NT2/D1 (cell line): ENCODE measurements around the gene VTI1B.
"Not testable (repeated sequence)": the region's sequence is repeated elsewhere in the genome, so short reads cannot be mapped to it uniquely, and the experiment has no call there.

Experiments used
- DNase-seq: peaks from one replicate; pipeline ENCODE4 v3.0.0-alpha.2; 2011; ENCODE audit warnings: low read depth, low spot score
- H3K27me3 ChIP-seq: 2 replicates; pipeline ENCODE4 v1.6.0; 2011; ENCODE audit warnings: mild to moderate bottlenecking; ENCODE audit not compliant: insufficient read length, insufficient read depth
- H3K36me3 ChIP-seq: 2 replicates; pipeline ENCODE4 v1.6.1; 2011; ENCODE audit warnings: mild to moderate bottlenecking, low read length, mixed read lengths; ENCODE audit not compliant: insufficient read depth, insufficient read length
- H3K4me1 ChIP-seq: 2 replicates; pipeline ENCODE4 v1.5.1; 2011; ENCODE audit not compliant: insufficient read depth, insufficient read length
- H3K4me3 ChIP-seq: 2 replicates; pipeline ENCODE4 v1.5.1; 2011; ENCODE audit warnings: low read depth; ENCODE audit not compliant: insufficient read length
- H3K9ac ChIP-seq: 2 replicates; pipeline ENCODE4 v1.6.0; 2011; ENCODE audit warnings: low read depth; ENCODE audit not compliant: insufficient read length
- H3K9me3 ChIP-seq: 2 replicates; pipeline ENCODE4 v1.5.1; 2011; ENCODE audit warnings: mild to moderate bottlenecking, low read length; ENCODE audit not compliant: insufficient read depth
- SUZ12 ChIP-seq: IDR thresholded peaks from 2 replicates; pipeline ENCODE4 v1.6.1; 2011; ENCODE audit not compliant: insufficient read length, insufficient read depth; ENCODE audit errors: extremely low read depth
- YY1 ChIP-seq: IDR thresholded peaks from 2 replicates; pipeline ENCODE4 v1.6.1; 2011; ENCODE audit not compliant: insufficient read length, insufficient read depth
- ZNF274 ChIP-seq: IDR thresholded peaks from 2 replicates; pipeline ENCODE4 v1.6.1; 2011; ENCODE audit warnings: mild to moderate bottlenecking, low read depth, low read length

VTI1B gene

DNA sequence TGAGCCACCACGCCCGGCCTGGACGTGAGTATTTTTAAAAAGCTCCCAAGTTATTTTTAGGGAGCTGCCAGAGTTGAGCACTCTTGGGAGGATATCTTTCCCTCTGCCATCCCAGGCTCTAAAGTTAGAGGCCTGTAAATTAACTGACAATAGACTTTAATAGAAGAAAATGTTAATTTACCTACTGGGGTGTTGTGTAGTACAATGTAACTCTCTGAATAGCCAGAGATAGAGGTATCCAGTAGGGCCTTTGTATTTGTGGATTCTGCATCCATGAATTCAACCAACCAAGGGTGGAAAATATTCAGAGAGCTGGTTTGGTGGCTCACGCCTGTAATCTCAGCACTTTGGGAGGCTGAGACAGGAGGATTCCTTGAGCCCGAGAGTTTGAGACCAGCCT lies 66.8 kb downstream of the VTI1B start:
- no peaks in the 10 kb centered on the region for H3K4me1 ChIP-seq
- no peak for DNase-seq
- no peak for TF ChIP-seq YY1
- H3K27me3 ChIP-seq: peaks cover 4% of the 10 kb centered on the region
- H3K36me3 ChIP-seq: no peaks in the 10 kb centered on the region
- H3K9me3 ChIP-seq: no peaks in the 10 kb centered on the region
- H3K4me3 ChIP-seq: no peak overlapping the region
- H3K9ac ChIP-seq: no peak overlapping the region

DNA sequence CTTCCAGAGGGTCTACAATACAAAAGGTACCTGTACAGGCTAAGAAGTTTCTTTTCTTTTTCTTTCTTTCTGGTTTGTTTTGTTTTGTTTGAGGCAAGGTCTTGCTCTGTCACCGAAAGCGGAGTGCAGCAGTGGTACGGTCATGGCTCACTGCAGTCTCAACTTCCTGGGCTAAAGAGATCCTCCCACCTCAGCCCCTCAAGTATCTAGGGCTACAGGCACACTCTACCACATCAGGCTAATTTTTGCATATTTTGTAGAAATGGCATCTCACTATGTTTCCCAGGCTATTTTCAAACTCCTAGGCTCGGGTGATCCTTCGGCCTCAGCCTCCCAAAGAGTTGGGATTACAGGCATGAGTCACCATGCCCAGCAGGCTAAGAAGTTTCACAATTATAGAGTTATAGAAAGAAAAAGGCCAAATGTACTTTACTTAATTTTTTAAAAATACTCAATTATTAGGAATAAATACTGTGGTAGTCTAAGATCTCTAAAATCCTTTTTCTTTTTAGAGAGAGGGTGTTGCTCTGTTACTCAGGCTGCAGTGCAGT lies 71.4 kb downstream of the VTI1B start:
- H3K9me3 ChIP-seq: no peaks in the 10 kb centered on the region
- H3K36me3 ChIP-seq: no peaks in the 10 kb centered on the region
- DNase-seq: no peak
- TF ChIP-seq SUZ12: no peak
- TF ChIP-seq ZNF274: no peak
- TF ChIP-seq YY1: no peak
- H3K4me3 ChIP-seq: no peak overlapping the region
- H3K4me1 ChIP-seq: no peaks in the 10 kb centered on the region
- H3K27me3 ChIP-seq: peaks cover 10% of the 10 kb centered on the region
- H3K9ac ChIP-seq: no peak overlapping the region

DNA sequence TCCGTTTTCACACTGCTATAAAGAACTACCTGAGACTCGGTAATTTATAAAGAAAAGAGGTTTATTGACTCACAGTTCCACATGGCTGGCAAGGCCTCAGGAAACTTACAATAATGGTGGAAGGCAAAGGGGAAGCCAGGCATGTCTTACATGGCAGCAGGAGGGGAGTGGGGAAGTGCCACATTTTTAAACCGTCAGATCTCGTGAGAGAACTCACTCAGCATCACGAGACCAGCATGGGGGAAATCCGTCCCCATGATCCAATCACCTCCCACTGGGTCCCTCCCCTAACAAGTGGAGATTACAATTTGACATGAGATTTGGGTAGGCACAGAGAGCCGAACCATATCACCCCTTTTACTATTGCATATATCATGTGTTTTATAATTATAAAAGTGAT lies 72.4 kb downstream of the VTI1B start:
- no peaks in the 10 kb centered on the region for H3K36me3 ChIP-seq
- no peak for TF ChIP-seq SUZ12
- TF ChIP-seq ZNF274: no peak
- no peak for TF ChIP-seq YY1
- no peaks in the 10 kb centered on the region for H3K9me3 ChIP-seq
- H3K4me3 ChIP-seq: no peak overlapping the region
- peaks cover 10% of the 10 kb centered on the region for H3K27me3 ChIP-seq
- H3K4me1 ChIP-seq: no peaks in the 10 kb centered on the region
- no peak for DNase-seq
- no peak overlapping the region for H3K9ac ChIP-seq

DNA sequence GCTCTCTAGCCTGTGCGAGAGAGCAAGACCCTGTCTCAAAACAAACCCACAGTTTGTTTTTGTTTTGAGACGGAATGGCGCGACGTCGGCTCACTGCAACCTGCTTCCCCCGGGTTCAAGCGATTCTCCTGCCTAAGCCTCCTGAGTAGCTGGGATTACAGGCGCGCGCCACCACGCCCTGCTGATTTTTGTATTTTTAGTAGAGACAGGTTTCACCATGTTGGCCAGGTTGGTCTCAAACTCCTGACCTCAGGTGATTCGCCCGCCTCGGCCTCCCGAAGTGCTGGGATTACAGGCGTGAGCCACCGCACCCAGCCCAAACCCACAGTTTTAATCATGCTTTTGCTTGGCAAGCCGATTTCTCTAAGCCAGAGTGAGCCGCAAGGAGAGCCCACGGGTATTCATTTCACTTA lies 73.9 kb downstream of the VTI1B start:
- H3K9ac ChIP-seq: peak overlapping the region; percentile 42
- not testable (repeated sequence) for H3K36me3 ChIP-seq, H3K27me3 ChIP-seq, DNase-seq, H3K9me3 ChIP-seq, H3K4me1 ChIP-seq
- H3K4me3 ChIP-seq: peak overlapping the region; percentile 50

DNA sequence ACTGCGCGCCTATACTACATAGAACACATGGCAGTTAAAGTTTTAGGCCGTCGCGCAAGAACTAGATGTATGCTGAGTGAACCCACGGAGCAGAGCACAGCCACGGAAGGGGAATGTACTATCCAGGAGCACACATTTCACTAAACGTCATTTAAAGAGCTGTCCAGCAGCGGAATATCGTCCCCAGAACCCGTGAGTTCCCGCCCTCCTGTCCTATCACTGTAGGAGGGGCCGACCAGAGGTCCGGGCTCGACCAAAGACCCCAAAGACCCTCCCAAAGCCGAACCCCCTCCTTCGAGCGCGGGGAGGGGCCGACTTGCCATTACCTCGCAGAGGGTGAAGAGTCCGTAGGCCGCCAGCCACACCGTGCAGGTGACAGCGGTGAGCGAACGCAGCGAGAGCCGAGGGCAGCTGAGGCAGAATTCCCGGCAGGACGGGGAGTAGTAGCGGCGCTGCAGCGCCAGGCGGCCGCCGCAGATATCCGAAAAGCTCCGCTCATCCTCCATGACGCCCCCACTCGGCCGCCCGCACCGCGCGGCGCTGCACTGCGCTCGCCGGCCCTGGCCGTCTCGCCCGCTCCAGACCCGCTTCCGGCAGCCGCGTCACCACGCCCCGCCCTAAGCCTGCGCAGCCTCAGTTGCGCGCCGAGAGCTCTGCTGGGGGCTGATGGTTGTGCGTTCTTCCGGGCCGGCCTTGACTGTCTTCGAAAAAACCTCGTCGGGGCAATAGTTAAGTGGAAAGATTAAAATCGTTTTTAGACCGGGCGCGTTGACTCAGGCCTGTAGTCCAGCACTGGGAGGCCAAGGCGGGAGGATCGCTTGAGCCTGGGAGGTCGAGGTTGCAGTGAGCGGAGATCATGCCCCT lies 74.5 kb downstream of the VTI1B start, which contains the start of gene PIGH:
PIGH (minus strand) TSS at position 571 of the 864 bp plus-strand sequence; CDS start at position 506, 65 bp downstream.
- peak; percentile 85 for DNase-seq
- H3K4me1 ChIP-seq: no peaks in the 10 kb centered on the region
- H3K4me3 ChIP-seq: peak within 1 kb of the TSS; percentile 50
- peaks cover 5% of the 10 kb centered on the region for H3K27me3 ChIP-seq
- H3K9me3 ChIP-seq: no peaks in the 10 kb centered on the region
- peak within 1 kb of the TSS; percentile 70 for H3K9ac ChIP-seq
- H3K36me3 ChIP-seq: no peaks in the 10 kb centered on the region
- TF ChIP-seq YY1: no peak
- TF ChIP-seq SUZ12: no peak
- no peak for TF ChIP-seq ZNF274
